Activated B cell treated with CpG ODN at 0.5 μM for 24 hours (primary cell): ENCODE measurements around the gene HPSE2. TPM values are rescaled to one million over a fixed set of nuclear protein-coding genes. Genes with fewer than 3 reads are reported as not detected.

Source experiments
- ATAC-seq: fragments of 200-7000 bp; cut with Tn5 transposase; one replicate; pipeline ENCODE4 v1.10.0; 2021; ENCODE audit warnings: low read depth, mild to moderate bottlenecking, moderate library complexity
- CTCF ChIA-PET: fragments of 350-600 bp; sonication (Branson Sonifier 250); formaldehyde crosslinking; loops from one replicate; lab custom pipeline; 2021; ENCODE audit warnings: antibody characterized with exemption; lab: Charles Lee
- POLR2A ChIA-PET: fragments of 350-600 bp; sonication (Branson Sonifier 250); formaldehyde crosslinking; loops from one replicate; lab custom pipeline; 2021; ENCODE audit warnings: antibody characterized with exemption; lab: Charles Lee
- DNase-seq: peaks from one replicate; pipeline ENCODE4 v3.0.0; 2022
- H3K27ac Mint-ChIP-seq: one replicate; pipeline ENCODE4 v1.8.0; 2020; ENCODE audit warnings: mixed read lengths
- H3K27me3 Mint-ChIP-seq: one replicate; pipeline ENCODE4 v1.8.0; 2021; ENCODE audit warnings: mixed read lengths
- H3K36me3 Mint-ChIP-seq: one replicate; pipeline ENCODE4 v1.8.0; 2021; ENCODE audit warnings: low read depth, mixed read lengths
- H3K4me1 Mint-ChIP-seq: one replicate; pipeline ENCODE4 v1.8.0; 2021; ENCODE audit warnings: mixed read lengths
- H3K4me3 Mint-ChIP-seq: one replicate; pipeline ENCODE4 v1.8.0; 2020; ENCODE audit warnings: mild to moderate bottlenecking, mixed read lengths
- H3K9me3 Mint-ChIP-seq: one replicate; pipeline ENCODE4 v1.8.0; 2020; ENCODE audit warnings: mixed read lengths
- CTCF ChIP-seq: fragments of 200-600 bp; IDR thresholded peaks from one replicate; pipeline ENCODE4 v1.8.0; 2022; ENCODE audit warnings: antibody characterized with exemption, mild to moderate bottlenecking
- intact Hi-C: fragments of 100-400 bp; cut with micrococcal nuclease; formaldehyde crosslinking; loops from one replicate; pipeline ENCODE4 v1.15.1; 2024
- total RNA-seq: library from RNA; stranded (reverse); gene quantifications from 2 replicates; pipeline ENCODE4 v1.2.3, GENCODE V29; 2022

HPSE2 gene
- total RNA-seq, 1 donor from 2014 or later, result not detected

- Mint-ChIP-seq H3K27ac (no peak overlapping the region), H3K27me3 (peaks cover 19% of the 10 kb centered on the region), H3K36me3 (no peaks in the 10 kb centered on the region), H3K9me3 (no peaks in the 10 kb centered on the region), H3K4me3 (no peak overlapping the region), H3K4me1 (peaks cover 7% of the 10 kb centered on the region)
- ChIA-PET CTCF (no interaction called here), POLR2A (no interaction called here)
- DNase-seq (no peak), ATAC-seq (no peak)
- no peak for TF ChIP-seq CTCF
- intact Hi-C loops, result no loop called here
These were observed 591.2 kb downstream of the HPSE2 start for GRCh38 chr10:98644466-98644865.

GRCh38 chr10:98642281-98642680, 593.4 kb downstream of the HPSE2 start:
- H3K4me3 Mint-ChIP-seq, result no peak overlapping the region
- no peak for DNase-seq
- CTCF ChIA-PET, result no interaction called here
- H3K27me3 Mint-ChIP-seq, result peaks cover 15% of the 10 kb centered on the region
- H3K36me3 Mint-ChIP-seq, result no peaks in the 10 kb centered on the region
- no peak overlapping the region for H3K27ac Mint-ChIP-seq
- intact Hi-C loops, result no loop called here
- no peaks in the 10 kb centered on the region for H3K9me3 Mint-ChIP-seq
- no peak for ATAC-seq
- TF ChIP-seq CTCF, result no peak
- no peaks in the 10 kb centered on the region for H3K4me1 Mint-ChIP-seq
- POLR2A ChIA-PET, result no interaction called here

GRCh38 chr10:98638920-98639319, 596.7 kb downstream of the HPSE2 start:
- ATAC-seq, result no peak
- CTCF ChIA-PET, result no interaction called here
- Mint-ChIP-seq H3K4me1 (peaks cover 6% of the 10 kb centered on the region), H3K36me3 (no peaks in the 10 kb centered on the region), H3K9me3 (no peaks in the 10 kb centered on the region), H3K27ac (no peak overlapping the region), H3K27me3 (no peaks in the 10 kb centered on the region), H3K4me3 (no peak overlapping the region)
- TF ChIP-seq CTCF, result no peak
- intact Hi-C loops, result no loop called here
- no peak for DNase-seq
- POLR2A ChIA-PET, result no interaction called here

GRCh38 chr10:98636921-98637329, 598.7 kb downstream of the HPSE2 start:
- TF ChIP-seq CTCF, result no peak
- Mint-ChIP-seq H3K27ac (no peak overlapping the region), H3K9me3 (no peaks in the 10 kb centered on the region), H3K36me3 (no peaks in the 10 kb centered on the region), H3K4me3 (no peak overlapping the region), H3K4me1 (peaks cover 6% of the 10 kb centered on the region), H3K27me3 (peaks cover 1% of the 10 kb centered on the region)
- POLR2A ChIA-PET, result no interaction called here
- CTCF ChIA-PET, result no interaction called here
- ATAC-seq (no peak), DNase-seq (no peak)
- intact Hi-C loops, result no loop called here

GRCh38 chr10:98632456-98633150, 603.0 kb downstream of the HPSE2 start:
- intact Hi-C loops, result no loop called here
- ChIA-PET POLR2A (no interaction called here), CTCF (no interaction called here)
- no peak for TF ChIP-seq CTCF
- DNase-seq (no peak), ATAC-seq (no peak)
- Mint-ChIP-seq H3K27ac (no peak overlapping the region), H3K4me3 (no peak overlapping the region), H3K36me3 (no peaks in the 10 kb centered on the region), H3K4me1 (peaks cover 6% of the 10 kb centered on the region), H3K9me3 (no peaks in the 10 kb centered on the region), H3K27me3 (peaks cover 3% of the 10 kb centered on the region)
